ENCODE measurements around the gene SDR39U1. TPM values are rescaled to one million over a fixed set of nuclear protein-coding genes. Genes with fewer than 3 reads are reported as not detected.

SDR39U1 gene
- total RNA-seq, 1 experiment from 2014 or later = 56.7 TPM

GRCh38 chr14:24428628-24429394, 13.8 kb downstream of the SDR39U1 start:
- CTCF ChIA-PET = interaction anchor here (0.6 to 11.4 kb wide), 9 partner anchors 11 to 484 kb away, joined by 3 to 518 read pairs (median 9); partner anchors contain the start of genes ADCY4, CIDEB, LTB4R2 and NYNRIN
- Mint-ChIP-seq H3K27me3 (ENCODE audit: low read depth) (peaks cover 19% of the 10 kb centered on the region), H3K36me3 (peaks cover 10% of the 10 kb centered on the region), H3K27ac (no peak overlapping the region), H3K4me1 (peaks cover 31% of the 10 kb centered on the region), H3K9me3 (no peaks in the 10 kb centered on the region), H3K4me3 (peak overlapping the region; percentile 72)
- TF ChIP-seq IRF1 (CRISPR knock-in tag; IDR thresholded peaks at IDR 0.05) = no peak
- peak; percentile 62; the same call in 1 of the 2 replicates for TF ChIP-seq PRDM15 (CRISPR knock-in tag; IDR thresholded peaks at IDR 0.05)
- ATAC-seq = no peak
- POLR2A ChIA-PET = no interaction called here
- DNase-seq (ENCODE audit: low spot score) = no peak

- ChIA-PET POLR2A (interaction anchor here (1.1 kb wide), 1 partner anchor 13 kb away, joined by 3 read pairs; no protein-coding TSS in a partner anchor), CTCF (interaction anchor here (0.6 to 11.4 kb wide), 16 partner anchors 9 to 109 kb away, joined by 3 to 518 read pairs (median 4); partner anchors contain the start of genes ADCY4, NFATC4, NYNRIN and RIPK3)
- H3K9me3 Mint-ChIP-seq = no peaks in the 10 kb centered on the region
- H3K4me1 Mint-ChIP-seq = peaks cover 31% of the 10 kb centered on the region
- H3K4me3 Mint-ChIP-seq = no peak overlapping the region
- H3K27ac Mint-ChIP-seq = no peak overlapping the region
- peaks cover 19% of the 10 kb centered on the region for H3K27me3 Mint-ChIP-seq (ENCODE audit: low read depth)
- H3K36me3 Mint-ChIP-seq = 0 out of 2 replicates have a peak, but pooled peaks cover 2% of the 10 kb centered on the region
- TF ChIP-seq SMAD4 (CRISPR knock-in tag; IDR thresholded peaks at IDR 0.05) = no peak
- TF ChIP-seq GTF2I (CRISPR knock-in tag; conservative IDR thresholded peaks at IDR 0.05) = no peak
- no peak for TF ChIP-seq OVOL2 (CRISPR knock-in tag; IDR thresholded peaks at IDR 0.05; ENCODE audit: borderline replicate concordance)
- TF ChIP-seq ZSCAN18 (CRISPR knock-in tag; IDR thresholded peaks at IDR 0.05) = no peak
- TF ChIP-seq ETV6 (CRISPR knock-in tag; IDR thresholded peaks at IDR 0.05) = no peak
- no peak for TF ChIP-seq FOXK1 (CRISPR knock-in tag; IDR thresholded peaks at IDR 0.05)
- no peak for TF ChIP-seq E2F4 (CRISPR knock-in tag; IDR thresholded peaks at IDR 0.05; ENCODE audit: borderline replicate concordance, low read depth)
- no peak for TF ChIP-seq SMAD3 (CRISPR knock-in tag; IDR thresholded peaks at IDR 0.05; ENCODE audit: borderline replicate concordance)
- TF ChIP-seq FOXJ3 (CRISPR knock-in tag; IDR thresholded peaks at IDR 0.05; ENCODE audit: borderline replicate concordance) = no peak
- TF ChIP-seq RORB (CRISPR knock-in tag; IDR thresholded peaks at IDR 0.05) = no peak
- ATAC-seq (no peak), DNase-seq (ENCODE audit: low spot score) (no peak)
These were observed 14.8 kb downstream of the SDR39U1 start for GRCh38 chr14:24427537-24428508.

Measured in WTC11 (cell line).